Glomerular visceral epithelial cell (primary cell): ENCODE results near the gene ROBO1.

Experiments used
- DNase-seq: peaks from one replicate; pipeline ENCODE4 v3.0.0-alpha.2; 2016; ENCODE audit errors: extremely low spot score

ROBO1 gene

GRCh38 chr3:79015854-79016253 lies 751.9 kb downstream of the ROBO1 start:
- no peak for DNase-seq

- DNase-seq: no peak
These were observed 754.8 kb downstream of the ROBO1 start for GRCh38 chr3:79012946-79013362.

GRCh38 chr3:79012530-79012913 lies 755.3 kb downstream of the ROBO1 start:
- no peak for DNase-seq

- DNase-seq: no peak
These were observed 755.8 kb downstream of the ROBO1 start for GRCh38 chr3:79011821-79012529.

GRCh38 chr3:79009861-79010260 lies 757.9 kb downstream of the ROBO1 start:
- no peak for DNase-seq

- DNase-seq: no peak
These were observed 761.7 kb downstream of the ROBO1 start for GRCh38 chr3:79006077-79006476.

- DNase-seq: no peak
These were observed 762.7 kb downstream of the ROBO1 start for GRCh38 chr3:79005084-79005483.

- no peak for DNase-seq
These were observed 763.8 kb downstream of the ROBO1 start for GRCh38 chr3:79003994-79004393.

- DNase-seq: no peak
These were observed 765.1 kb downstream of the ROBO1 start for GRCh38 chr3:79002465-79003372.

GRCh38 chr3:79001255-79001654 lies 766.5 kb downstream of the ROBO1 start:
- no peak for DNase-seq

GRCh38 chr3:78999139-78999538 lies 768.7 kb downstream of the ROBO1 start:
- no peak for DNase-seq

GRCh38 chr3:78995087-78995486 lies 772.7 kb downstream of the ROBO1 start:
- DNase-seq: no peak

- no peak for DNase-seq
These were observed 773.4 kb downstream of the ROBO1 start for GRCh38 chr3:78994174-78995027.

- DNase-seq: no peak
These were observed 774.4 kb downstream of the ROBO1 start for GRCh38 chr3:78993375-78993774.

GRCh38 chr3:78992830-78993229 lies 775.0 kb downstream of the ROBO1 start:
- DNase-seq: no peak

- no peak for DNase-seq
These were observed 775.4 kb downstream of the ROBO1 start for GRCh38 chr3:78992400-78992799.

GRCh38 chr3:78991656-78992055 lies 776.1 kb downstream of the ROBO1 start:
- DNase-seq: no peak

- no peak for DNase-seq
These were observed 777.6 kb downstream of the ROBO1 start for GRCh38 chr3:78990156-78990555.

GRCh38 chr3:78988324-78988723 lies 779.5 kb downstream of the ROBO1 start:
- DNase-seq: peak; percentile 31

- DNase-seq: no peak
These were observed 781.2 kb downstream of the ROBO1 start for GRCh38 chr3:78986416-78987101.

GRCh38 chr3:78985981-78986380 lies 781.8 kb downstream of the ROBO1 start:
- no peak for DNase-seq

- DNase-seq: no peak
These were observed 788.8 kb downstream of the ROBO1 start for GRCh38 chr3:78979028-78979427.
